GM21576 (cell line): ENCODE measurements around the gene ZBTB7C.
"Not testable (repeated sequence)": the region's sequence is repeated elsewhere in the genome, so short reads cannot be mapped to it uniquely, and the experiment has no call there.

Experiments used
- ATAC-seq: cut with Tn5 transposase; IDR thresholded peaks from one replicate; pipeline ENCODE4 v1.9.1; 2021; ENCODE audit warnings: mild to moderate bottlenecking, moderate library complexity; ENCODE audit not compliant: unreplicated experiment

Gene ZBTB7C

GRCh38 chr18:48303883-48304282, 105.3 kb downstream of the ZBTB7C start:
- no peak for ATAC-seq

GRCh38 chr18:48302736-48303135, 106.4 kb downstream of the ZBTB7C start:
- no peak for ATAC-seq

GRCh38 chr18:48300463-48300961, 108.7 kb downstream of the ZBTB7C start:
- ATAC-seq: no peak

GRCh38 chr18:48297139-48297538, 112.0 kb downstream of the ZBTB7C start:
- ATAC-seq: no peak

- no peak for ATAC-seq
Observed at GRCh38 chr18:48296581-48296980, 112.6 kb downstream of the ZBTB7C start.

- ATAC-seq: no peak
Observed at GRCh38 chr18:48295586-48296311, 113.4 kb downstream of the ZBTB7C start.

GRCh38 chr18:48294899-48295585, 114.1 kb downstream of the ZBTB7C start:
- no peak for ATAC-seq

GRCh38 chr18:48293954-48294898, 115.0 kb downstream of the ZBTB7C start:
- no peak for ATAC-seq

- no peak for ATAC-seq
Observed at GRCh38 chr18:48292782-48293424, 116.3 kb downstream of the ZBTB7C start.

GRCh38 chr18:48292229-48292628, 117.0 kb downstream of the ZBTB7C start:
- ATAC-seq: no peak

GRCh38 chr18:48290162-48290926, 118.8 kb downstream of the ZBTB7C start:
- ATAC-seq: no peak

GRCh38 chr18:48284743-48285142, 124.4 kb downstream of the ZBTB7C start:
- no peak for ATAC-seq

GRCh38 chr18:48284011-48284410, 125.2 kb downstream of the ZBTB7C start:
- not testable (repeated sequence) for ATAC-seq

GRCh38 chr18:48281460-48281859, 127.7 kb downstream of the ZBTB7C start:
- not testable (repeated sequence) for ATAC-seq

GRCh38 chr18:48279312-48279711, 129.9 kb downstream of the ZBTB7C start:
- ATAC-seq: no peak

- ATAC-seq: no peak
Observed at GRCh38 chr18:48278081-48278480, 131.1 kb downstream of the ZBTB7C start.

- no peak for ATAC-seq
Observed at GRCh38 chr18:48274301-48274700, 134.9 kb downstream of the ZBTB7C start.

GRCh38 chr18:48270929-48271328, 138.3 kb downstream of the ZBTB7C start:
- no peak for ATAC-seq

GRCh38 chr18:48265328-48265727, 143.9 kb downstream of the ZBTB7C start:
- ATAC-seq: no peak
